Measurements from ENCODE around the gene RPLP2.

The RPLP2 gene

DNA sequence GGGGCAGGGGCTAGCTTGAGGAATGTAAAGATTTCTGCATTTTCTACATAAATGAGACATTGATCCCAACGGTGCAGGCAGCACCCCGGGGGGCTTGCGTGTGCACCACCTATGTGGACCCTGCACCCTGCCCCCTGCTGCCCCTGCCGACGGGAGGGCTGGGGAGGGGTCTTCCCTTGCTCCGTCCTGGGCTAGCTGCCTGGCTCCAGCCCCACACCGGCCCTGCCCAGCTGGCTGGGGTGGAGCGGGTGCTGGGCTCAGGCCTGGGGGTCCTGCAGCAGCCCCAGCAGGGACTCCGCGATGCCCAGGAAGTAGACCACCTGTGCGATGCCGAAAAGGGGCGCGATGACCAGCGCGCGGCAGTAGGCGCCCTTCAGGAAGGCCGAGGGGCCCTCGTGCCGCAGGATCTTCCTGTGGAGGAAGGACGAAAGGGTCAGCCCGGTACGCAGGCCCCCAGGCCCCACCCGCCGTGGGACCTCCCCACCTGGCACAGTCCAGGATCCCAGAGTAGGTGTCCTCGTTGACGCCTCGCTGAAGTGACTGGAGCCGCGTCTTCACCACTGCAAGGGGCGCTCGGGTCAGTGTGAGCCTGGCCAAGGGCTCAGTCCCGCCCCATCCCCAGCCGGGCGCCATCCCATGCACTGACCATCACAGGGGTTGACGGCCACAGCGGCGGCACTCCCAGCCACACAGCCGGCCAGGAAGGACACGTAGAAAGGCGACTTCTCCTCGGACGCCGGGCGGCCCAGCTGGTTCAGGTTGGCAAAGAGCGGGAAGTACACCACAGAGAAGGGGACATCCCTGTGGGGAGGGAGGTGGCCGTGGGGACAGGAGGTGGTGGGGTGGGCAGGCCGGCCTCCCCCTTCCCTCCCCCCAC lies 17.9 kb upstream of the RPLP2 start:
- DNase-seq (ENCODE audit: low read depth in 2 of 2), result no peak

- no peak for DNase-seq (ENCODE audit: low read depth in 2 of 2)
Measured at GRCh38 chr11:792535-792821, 17.3 kb upstream of the RPLP2 start.

DNA sequence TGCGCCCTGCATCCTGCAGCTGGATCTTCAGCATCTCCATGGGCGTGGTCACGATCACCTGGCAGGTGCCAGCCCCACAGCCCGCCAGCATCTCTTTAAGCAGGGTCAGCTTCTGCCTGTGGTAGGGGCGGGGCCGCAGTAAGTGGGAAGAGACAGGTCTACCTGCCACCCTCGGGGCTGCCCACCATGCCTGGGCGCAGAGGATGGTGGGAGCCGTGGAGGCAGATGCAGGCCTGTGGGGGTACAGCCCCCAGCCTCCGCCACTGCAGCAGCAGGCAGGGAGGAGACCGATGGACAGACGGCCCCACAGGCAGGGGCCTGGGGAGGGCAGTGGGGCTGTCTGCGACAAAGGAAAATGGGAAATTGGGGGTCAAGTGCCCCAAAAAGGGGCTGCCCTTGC lies 16.9 kb upstream of the RPLP2 start:
- DNase-seq (ENCODE audit: low read depth in 2 of 2), result no peak

GRCh38 chr11:793556-793955 lies 16.2 kb upstream of the RPLP2 start:
- no peak for DNase-seq (ENCODE audit: low read depth in 2 of 2)

- DNase-seq (ENCODE audit: low read depth in 2 of 2), result no peak
Measured at GRCh38 chr11:794013-794765, 15.6 kb upstream of the RPLP2 start.

DNA sequence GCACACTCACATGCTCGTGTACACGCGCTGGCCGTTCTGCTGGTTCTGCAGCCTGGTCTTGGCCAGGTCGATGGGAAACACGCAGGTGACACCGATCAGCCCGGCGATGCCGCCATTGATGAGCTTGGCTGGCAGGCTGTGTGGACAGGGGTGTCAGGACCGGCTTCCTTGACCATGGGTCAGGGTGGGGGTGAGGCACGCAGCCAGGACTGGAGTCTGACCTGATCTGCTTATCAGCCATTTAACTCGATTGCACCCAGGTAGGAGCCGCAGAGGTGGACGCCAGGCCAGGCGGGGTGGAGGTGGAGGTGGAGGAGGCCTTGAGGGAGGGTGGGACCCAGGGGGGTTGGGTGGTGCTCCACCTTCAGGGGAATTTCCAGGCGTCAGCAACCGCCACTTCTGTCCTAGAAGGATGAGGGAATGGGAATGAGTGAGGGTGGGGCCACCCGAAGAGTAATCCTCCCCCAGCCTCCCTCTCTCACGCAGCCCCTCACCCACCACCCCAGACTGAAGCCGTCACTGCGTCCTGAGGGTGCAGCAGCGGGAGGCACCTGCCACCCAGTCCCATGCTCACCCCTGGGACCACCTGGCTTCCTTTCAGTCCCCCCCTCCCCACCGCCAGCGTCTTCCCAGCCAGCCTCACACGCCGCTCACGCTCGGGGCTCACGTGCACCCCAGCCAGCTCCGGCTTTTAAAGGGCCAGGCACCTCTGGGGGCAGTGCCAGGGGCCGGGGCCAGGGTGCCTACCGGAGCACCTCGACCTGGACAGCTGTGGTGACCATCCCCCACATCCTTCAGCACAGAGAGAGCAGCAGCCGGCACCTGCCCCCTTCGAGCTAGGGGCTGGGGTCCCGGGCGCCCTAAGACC lies 14.8 kb upstream of the RPLP2 start:
- no peak for DNase-seq (ENCODE audit: low read depth in 2 of 2)

GRCh38 chr11:795634-796564 lies 13.9 kb upstream of the RPLP2 start:
- peak; percentile 43 to 49 for DNase-seq (ENCODE audit: low read depth in 2 of 2)

- DNase-seq (ENCODE audit: low read depth in 2 of 2), result no peak
Measured at GRCh38 chr11:796565-797295, 13.0 kb upstream of the RPLP2 start.

- peak; percentile 64 to 68 for DNase-seq (ENCODE audit: low read depth in 2 of 2)
Measured at GRCh38 chr11:797296-798092, 12.3 kb upstream of the RPLP2 start.

- peak; percentile 34 to 42 for DNase-seq (ENCODE audit: low read depth in 2 of 2)
Measured at GRCh38 chr11:798093-798713, 11.6 kb upstream of the RPLP2 start, which contains the start of gene SLC25A22. Gene SLC25A22 (minus strand): TSS chr11:798281. CDS start chr11:795006, 3,275 bp downstream.

DNA sequence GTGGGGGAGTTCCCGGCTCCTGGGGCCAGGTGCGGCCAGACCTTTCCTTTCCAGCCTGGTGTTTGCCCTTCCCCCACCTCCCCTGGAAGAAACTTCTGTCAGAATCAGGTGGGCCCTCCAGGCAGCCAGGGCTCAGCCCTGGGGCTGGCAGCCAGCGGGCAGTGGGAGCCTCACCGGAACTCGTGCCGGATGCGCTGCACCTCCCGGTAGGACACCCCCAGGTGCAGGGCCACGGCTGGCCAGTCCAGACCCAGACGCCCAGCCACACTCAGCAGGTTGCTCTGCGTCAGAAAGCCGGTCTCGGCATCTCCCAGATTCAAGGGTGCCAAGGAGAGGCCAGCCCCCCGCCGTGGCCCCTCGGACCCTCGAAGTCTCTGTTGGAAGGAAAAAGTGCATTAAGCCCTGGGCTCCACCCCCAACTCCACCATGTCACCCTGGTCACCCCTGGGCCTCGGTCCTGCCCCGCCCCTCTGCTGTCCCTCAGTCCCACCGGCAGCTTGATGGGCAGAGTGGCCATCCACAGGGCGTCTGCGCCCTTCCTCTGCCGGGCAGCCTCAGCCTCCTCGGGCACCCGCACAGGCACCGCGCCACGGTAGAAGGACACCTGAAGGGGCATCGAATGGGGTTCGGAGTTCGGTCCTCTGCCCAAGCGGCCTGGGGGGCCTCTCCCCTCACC lies 10.0 kb upstream of the RPLP2 start:
- DNase-seq (ENCODE audit: low read depth in 2 of 2), result no peak

GRCh38 chr11:800473-800872 lies 9.3 kb upstream of the RPLP2 start:
- DNase-seq (ENCODE audit: low read depth in 2 of 2), result no peak

DNA sequence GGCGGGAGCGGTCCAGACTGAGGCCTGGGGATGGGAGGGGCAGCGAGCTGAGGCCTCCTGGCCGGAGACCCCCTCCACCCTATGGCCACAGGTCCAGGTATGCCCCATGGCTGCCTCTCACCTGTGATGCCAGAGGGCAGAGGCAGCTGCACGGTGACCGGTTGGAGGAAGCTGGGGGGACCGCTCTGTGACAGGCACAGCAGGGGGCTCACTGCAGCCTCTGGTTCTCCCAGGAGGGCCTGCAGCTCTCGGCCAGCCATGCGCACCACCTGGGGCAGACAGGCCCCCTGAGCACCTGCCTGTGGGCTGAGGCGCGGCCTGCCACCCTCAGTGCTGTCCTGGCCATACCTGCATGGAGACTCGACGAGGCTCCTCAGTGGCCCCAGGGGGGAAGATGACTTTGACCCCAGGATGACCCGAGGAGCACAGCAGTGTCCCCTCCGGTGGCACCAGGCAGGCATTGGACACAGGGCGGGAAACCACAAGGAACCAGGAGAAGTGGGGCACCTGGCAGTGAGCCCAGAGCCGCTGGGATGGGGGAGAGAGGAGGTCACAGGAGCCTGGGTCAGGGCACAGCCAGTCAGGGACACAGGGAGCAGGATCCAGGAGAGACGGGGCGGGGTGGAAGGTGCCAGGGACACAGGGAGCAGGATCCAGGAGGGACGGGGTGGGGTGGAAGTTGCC lies 8.5 kb upstream of the RPLP2 start:
- DNase-seq (ENCODE audit: low read depth in 2 of 2), result no peak

DNA sequence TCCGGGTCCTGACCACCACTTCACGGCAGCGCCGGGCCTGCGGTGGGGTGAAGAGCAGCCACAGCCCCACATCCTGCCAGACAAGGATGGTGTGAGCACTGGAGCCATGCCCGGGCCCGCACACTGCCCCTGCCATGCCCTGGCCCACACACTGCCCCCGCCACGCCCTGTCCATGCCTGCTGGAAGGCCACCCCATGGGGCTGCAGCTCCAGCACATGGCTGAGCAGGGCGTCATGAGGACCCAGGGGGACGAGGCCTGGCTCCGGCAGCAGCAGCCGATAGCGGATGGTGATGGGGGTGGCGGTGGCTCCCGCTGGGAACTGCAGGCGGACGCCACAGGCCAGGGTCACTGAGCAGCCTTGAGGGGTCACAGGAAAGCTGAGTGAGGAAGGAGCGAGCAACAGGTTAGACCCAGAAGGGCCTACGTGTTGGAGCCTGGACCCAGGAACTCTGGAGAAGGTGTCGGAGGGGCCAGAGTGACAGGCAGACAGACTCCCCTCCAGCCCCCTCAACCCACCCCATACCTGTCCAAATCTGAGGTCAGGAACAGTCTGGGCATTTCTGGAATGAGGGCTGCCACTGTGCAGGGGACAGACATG lies 7.6 kb upstream of the RPLP2 start:
- DNase-seq (ENCODE audit: low read depth in 2 of 2), result no peak

DNA sequence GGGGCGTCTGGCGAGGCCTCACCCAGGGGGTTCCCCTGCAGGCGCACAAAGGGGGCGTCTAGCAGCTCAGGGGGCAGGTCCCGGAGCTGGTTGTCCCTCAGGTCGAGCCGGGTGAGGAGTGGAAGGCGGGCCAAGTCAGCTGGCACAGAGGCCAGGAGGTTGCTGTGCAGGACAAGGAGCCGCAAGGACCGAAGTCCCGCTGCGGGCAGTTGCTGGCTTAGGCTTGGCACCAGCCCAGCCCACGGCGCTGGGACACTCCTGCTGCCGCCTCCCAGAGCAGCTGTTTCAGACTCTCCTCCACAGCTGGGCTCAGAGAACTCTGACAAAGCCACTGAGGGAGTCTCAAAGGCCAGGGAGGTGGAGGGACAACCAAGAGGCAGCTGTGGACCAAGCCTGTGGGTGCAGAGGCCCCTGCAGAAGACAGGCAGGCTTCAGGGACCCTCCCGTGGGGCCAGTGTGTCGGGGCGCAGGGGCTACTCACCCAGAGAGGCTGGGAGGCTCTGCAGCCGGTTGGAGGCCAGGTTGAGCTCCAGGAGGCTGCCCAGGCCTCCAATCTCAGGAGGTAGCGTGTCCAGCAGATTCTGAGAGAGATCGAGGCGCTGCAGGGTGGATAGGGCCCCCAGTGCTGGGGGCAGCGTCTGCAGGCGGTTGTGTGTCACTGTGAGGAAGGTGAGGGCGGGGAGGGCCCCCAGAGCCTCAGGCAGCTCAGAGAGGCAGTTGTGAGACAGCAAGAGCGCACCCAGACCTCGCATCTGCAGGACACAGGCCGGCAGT lies 6.9 kb upstream of the RPLP2 start:
- no peak for DNase-seq (ENCODE audit: low read depth in 2 of 2)

GRCh38 chr11:803467-803742 lies 6.4 kb upstream of the RPLP2 start:
- no peak for DNase-seq (ENCODE audit: low read depth in 2 of 2)
